Hematopoietic multipotent progenitor cell treated with erythropoietin and hydrocortisone succinate and interleukin-3 and kit ligand, for 15 days (in vitro differentiated cells): ENCODE data around the gene ZBTB7C.
"Not testable (repeated sequence)": the region's sequence is repeated elsewhere in the genome, so short reads cannot be mapped to it uniquely, and the experiment has no call there.

ENCODE experiments used
- DNase-seq: peaks from one replicate; pipeline ENCODE4 v3.0.0-alpha.2; 2015; ENCODE audit warnings: low spot score

ZBTB7C gene

DNA sequence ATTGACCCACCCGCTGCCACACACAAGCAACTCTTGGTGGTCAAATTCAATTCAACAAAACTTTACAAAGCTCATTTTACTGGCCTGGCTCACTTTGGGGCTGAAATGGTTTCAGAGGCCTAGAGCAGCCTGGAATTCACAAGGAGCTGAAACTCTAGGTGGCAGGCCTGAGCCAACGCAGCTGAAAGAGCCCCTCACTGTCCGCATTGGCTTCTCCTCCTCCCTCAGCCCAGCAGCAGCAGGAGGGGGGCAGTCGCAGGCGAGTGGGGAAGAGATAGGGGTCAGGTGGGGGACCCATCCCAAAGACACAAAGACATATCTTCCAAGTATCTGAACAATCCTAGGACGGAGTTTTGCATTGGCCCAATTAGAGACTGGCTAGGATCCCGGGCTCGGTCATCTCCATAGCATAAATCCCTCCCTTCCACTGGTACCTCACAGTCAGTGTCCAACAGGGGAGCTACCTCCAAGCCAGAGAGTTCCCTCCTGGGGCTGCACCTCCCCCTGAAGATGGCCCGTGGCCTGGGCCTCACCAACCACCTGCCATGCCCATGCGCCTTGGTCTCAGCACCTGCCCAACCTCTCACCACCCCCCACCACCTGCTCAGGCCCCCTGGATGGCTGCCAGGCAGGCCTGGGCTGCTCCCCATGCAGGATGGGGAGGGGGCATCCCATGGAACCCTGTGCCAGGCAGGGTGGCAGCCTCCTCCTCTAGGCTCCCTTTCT lies 113.4 kb downstream of the ZBTB7C start:
- DNase-seq, result no peak

DNA sequence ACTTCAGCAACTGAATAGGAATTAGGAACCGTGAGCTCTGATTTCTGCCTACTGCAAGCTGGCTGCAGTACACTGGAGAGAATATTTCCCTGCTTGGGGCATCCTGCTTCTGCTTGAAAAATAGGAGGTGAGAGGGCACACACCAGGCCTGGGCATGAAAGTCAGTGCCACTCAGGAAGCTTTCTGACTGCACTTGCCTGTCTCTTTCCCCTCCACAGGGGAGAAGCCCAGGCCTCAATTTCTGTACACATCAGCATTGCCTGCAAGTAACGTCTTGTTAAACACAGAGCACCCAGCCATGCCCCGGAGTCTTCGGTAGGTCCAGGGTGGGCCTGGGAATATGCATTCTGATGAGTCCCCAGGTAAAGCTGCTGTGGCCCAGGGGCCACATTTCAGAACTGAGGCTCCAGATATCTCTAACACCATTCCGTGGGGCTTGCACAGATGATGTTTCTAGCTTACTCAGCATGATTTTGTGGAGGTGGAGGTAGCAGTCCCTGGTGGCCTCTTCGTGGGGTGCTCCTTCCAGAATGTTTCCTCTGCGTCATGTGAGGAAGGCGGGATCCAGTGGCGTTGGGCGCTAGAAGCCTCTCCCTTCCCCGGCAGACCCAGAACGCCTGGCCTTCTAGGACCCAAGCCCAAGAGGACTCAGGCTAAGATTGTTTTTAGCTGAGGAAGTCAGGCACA lies 114.1 kb downstream of the ZBTB7C start:
- DNase-seq, result no peak

DNA sequence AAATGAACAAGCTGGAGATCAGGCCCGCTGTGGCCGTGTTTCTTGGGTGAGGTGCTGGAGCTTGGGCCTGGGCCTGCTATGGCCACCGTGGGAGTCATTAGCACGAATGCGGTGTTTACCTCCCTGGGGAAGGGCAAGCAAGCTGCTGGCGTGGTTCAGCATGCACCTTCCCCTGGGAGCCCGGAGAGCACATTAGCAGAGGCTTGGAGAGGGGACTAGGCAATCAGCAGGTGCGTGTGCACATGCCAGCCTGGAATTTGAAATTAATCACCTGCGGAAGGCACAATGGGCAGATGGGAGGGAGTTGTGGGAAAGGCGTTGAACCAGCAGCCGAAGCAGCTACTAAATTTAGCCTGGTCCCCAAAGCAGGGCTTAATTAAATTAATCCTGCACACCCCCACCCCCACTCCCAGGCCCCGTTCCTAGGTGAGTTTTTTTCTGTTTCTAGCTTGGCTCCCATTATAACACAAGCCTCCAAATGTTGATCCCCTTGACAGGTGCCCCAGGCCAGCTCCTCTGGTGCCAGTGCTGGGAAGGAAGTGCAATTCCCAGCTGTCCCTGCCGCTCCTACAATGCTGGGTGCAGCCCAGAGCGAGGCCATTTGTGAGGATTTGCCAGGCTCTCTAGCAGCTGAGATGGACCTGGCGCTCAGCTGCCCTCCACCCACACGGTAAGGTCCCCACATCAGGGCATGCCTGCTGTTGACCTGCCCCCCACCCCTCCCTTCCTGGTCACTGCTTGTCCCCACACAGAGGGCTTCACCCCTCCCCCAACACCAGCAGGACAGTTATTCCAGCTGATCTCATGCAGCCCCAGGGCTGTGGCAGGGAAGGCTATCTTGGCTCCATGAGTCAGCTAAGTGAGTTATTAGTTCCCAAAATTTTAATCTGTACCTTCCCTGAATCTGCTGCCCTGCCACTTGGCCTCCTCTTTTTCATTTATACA lies 115.0 kb downstream of the ZBTB7C start:
- DNase-seq, result no peak

DNA sequence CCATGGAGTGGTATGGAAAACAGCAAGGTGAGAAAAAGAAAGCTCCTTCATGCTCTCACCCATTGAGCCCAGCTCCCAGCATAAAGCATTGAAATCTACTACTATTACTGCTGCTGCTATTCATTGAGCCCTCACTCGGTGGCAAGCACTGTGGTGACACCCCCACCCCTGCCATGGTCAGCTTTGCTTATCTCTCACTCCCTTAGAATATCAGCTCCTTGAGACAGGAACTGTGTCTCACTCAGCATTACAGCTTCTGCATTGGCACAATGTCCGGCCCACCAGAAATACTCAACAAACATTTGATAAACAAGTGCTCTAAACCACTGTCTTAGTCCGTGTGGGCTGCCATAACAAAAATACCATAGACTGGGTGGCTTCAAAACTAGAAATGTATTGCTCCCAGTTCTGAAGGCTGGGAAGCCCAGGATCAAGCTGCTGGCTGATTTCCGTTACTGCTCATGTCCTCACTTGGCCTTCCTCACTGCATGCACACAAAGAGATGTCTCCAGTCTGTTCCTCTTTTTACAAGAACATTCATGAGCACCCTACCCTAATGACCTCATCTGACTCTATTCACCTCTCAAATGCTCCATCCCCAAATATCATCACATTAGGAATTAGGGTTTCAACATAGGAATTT lies 116.3 kb downstream of the ZBTB7C start:
- DNase-seq, result no peak

DNA sequence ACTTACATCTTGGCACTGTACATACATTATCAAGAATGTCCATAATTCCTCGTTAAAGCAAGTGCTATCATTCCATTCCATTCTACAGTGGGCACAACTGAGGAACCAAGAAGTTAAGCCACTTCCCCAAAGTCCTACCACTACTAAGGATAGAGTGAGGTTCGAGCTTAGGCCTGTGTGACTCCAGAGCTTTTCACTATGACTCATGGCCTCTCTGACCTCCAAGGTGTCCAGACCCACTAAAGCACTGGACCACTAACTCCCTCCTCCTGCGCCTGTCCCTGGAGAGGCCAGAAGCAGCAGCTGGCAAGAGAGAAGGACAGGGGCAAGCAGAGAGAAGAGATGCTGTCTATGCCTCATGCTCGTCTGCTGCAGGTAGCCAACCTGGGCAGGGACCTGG lies 117.0 kb downstream of the ZBTB7C start:
- DNase-seq, result no peak

DNA sequence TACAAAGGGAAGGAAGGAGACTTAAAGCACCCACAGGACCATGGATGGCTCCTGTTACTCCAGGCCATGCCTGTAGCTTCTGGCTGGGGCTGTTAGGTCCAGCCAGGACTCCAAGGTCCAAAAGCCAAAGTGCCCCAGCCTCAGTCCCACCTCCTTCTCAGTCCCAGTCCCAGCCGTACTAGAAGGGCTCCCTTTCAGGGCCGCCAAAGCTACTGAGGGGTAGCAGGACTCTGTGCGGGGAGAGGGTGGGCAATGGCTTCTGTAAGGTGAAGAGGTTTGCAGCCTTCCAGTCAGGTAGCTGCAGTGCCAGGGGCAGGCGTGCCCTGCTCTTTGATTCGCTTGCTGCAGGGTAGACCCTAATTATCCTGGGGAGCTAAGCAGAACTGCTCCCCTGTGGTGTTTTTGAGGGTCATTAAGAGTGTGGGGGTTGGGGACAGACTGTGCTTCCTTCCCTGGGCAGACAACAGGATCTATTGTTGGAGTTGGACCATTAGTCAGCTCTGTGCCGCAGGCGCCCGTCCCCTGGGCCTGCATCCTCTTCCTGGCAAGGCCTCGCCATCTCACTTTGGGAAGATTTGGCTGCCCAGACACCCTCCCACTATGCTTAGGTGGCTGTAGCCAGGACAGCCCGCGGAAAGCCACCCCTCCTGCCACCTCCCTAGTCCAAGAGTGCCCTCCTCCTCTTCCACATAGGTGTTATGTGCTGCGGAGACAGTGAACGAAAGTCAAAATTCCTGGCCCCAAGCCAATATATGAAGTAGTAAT lies 118.8 kb downstream of the ZBTB7C start:
- no peak for DNase-seq

DNA sequence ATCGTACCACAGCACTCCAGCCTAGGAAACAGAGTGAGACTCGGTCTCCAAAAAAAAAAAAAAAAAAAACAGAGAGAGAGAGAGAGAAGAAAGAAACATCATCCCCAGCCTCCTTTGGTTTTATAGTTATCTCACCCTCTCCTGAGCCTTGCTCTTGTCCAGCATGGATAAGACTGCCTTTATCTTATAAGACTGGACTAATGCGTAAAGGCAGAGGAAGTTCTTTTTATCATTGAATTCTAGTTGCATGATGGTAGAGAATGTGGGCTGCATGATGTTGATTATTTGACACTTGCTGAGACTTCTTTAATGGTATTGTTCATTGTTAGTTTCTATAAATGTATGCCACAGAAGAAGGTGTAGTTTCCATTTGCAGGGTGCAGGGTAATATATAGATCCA lies 124.4 kb downstream of the ZBTB7C start:
- no peak for DNase-seq

DNA sequence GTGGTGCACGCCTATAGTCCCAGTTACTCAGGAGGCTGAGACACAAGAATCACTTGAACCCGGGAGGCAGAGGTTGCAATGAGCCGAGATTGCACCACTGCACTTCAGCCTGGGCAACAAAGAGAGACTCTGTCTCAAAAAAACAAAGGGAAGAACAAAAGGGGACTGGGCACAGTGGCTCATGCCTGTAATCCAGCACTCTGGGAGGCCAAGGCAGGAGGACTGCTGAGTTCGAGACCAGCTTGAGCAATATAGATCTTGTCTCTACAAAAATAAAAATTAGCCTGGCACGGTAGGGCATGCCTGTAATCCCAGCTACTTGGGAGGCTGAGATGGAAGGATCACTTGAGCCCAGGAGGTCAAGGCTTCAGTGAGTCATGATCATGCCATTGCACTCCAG lies 125.2 kb downstream of the ZBTB7C start:
- not testable (repeated sequence) for DNase-seq

DNA sequence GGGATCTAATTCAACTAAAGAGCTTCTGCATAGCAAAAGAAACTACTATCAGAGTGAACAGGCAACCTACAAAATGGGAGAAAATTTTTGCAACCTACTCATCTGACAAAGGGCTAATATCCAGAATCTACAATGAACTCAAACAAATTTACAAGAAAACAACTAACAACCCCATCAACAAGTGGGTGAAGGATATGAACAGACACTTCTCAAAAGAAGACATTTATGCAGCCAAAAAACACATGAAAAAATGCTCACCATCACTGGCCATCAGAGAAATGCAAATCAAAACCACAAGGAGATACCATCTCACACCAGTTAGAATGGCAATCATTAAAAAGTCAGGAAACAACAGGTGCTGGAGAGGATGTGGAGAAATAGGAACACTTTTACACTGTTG lies 127.7 kb downstream of the ZBTB7C start:
- DNase-seq, result not testable (repeated sequence)

DNA sequence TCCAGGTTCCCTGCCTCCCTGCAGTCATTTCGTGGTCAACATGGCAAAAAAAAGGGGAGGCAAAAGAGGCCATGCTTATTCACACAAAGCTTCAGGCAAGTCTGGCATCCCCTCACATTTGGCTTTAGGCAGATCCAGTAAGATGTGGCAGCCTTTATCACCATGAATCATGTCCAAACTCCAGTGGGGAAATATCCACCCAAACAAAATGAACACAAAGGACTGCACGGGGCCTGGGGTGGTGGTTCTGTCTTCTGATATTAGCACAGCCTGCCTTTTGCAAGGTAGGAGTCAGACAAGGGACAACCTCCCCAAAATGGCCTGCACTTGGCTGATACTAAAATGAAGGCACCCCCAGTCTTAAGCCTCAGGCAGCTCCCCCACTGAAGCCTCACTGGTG lies 129.9 kb downstream of the ZBTB7C start:
- DNase-seq, result no peak

DNA sequence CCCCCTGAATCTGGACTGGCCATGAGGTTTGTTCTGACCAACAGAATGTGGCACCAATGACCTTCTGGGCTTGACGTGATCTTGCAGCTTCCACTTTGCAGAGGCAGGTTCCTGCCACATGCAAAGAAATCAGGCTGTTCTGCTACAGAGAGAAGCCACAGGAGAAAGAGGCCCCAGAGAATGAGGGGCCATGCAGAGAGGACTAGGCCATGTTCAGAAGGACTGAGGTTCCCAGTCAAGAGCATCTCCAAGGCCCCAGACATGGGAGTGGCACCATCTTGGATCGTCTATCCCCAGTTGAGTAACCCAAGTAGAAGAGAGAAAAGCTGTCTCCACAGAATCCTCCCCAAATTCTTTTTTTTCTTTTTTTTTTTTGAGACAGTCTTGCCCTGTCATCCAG lies 131.1 kb downstream of the ZBTB7C start:
- no peak for DNase-seq

DNA sequence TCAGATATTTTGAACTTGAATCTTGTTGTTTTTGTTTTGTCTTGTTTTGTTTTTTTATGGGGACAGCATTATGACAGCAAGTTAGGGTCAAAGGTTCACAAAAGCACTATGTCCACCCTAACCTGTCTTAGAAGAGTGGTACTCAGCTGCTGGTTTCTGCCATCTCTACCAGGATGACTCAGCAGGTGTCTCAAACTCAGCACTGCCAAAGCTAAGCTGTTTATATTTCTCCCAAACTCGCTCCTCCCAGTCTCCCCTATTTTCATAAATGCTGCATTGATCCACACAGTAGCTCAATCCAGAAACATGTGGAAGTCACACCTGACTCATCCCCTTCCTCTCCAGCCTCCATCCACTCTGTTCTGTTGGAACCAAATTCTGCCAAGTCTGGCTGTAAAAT lies 134.9 kb downstream of the ZBTB7C start:
- no peak for DNase-seq

DNA sequence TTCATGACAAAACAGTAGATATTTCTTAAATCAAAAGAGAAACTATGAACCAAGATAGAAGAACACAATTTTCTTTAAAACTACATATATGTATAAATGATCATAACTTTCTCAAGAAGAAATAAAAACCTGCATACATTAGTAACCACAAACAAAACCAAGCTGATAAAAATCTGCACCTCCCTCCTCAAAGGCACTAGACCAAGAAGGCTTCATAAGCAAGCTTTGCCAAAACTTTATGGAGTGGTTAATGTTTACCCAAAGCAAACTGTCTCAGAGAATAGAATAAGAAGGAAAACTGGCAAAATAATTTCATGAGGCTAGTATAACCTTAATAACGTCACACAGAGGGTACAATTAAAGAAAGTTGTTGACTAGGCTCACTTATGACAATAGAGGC lies 138.3 kb downstream of the ZBTB7C start:
- no peak for DNase-seq

DNA sequence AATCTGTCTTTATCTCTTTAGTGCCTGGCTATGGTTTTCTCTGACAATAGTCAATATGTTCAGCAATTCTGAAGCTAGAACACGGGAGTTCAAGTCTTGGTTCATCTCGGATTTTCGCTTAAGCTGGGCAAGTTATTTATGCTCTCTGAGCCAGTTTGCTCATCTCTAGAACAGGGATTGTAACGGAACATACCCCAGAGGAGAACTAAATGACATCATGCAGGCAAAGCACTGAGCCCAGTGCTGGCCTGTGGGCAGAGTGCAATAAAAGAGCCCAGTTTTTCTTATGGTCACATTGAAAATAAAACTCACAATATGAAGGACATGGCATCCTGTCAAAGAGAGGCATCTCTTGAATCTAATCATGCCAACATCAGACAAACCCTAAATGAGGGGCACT lies 143.9 kb downstream of the ZBTB7C start:
- DNase-seq, result no peak

DNA sequence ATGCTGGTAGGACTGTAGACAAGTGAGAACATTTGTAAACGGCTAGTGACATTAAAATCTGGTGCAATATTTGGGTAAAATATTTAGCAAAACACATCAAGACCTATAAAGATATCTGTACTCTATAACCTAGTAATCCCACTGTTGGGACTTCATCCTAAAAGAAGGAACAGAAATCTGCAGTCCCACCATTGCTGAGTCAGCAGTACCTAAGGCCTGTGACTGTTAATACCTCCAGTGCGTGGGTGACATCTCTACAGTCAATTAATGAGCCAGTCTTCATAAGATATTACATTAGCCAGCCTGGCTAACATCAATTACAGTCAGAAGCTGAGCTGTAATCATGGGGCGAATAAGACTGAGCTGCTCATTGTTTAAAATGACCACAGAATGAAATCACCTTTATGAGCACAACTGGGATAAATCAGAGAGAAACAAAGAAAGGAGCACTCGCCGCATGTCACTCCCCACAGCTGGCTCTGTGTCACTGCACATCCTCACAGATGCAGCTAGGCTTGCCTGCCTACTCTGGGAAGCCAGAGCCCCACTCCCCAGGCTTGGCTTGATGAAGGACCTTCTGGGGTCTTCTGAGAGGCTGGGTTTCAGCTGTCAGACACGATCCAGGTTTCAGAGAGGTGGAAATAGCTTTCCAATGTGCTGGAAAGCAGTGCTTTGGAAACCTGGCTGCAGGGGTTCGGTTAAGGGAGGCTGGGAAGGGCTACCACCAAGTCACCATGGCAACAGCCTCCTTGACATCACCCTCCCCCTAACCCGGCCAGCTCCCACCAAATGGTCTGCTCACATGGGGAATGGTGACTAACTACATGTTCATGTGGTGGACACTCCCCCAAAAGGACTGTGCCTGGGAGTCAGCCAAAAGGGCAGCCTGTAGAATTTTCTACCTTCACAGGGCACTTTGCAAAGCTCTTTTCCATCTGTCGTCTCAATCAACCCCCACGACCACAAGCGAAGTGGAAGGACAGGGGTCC lies 145.0 kb downstream of the ZBTB7C start:
- DNase-seq, result no peak

DNA sequence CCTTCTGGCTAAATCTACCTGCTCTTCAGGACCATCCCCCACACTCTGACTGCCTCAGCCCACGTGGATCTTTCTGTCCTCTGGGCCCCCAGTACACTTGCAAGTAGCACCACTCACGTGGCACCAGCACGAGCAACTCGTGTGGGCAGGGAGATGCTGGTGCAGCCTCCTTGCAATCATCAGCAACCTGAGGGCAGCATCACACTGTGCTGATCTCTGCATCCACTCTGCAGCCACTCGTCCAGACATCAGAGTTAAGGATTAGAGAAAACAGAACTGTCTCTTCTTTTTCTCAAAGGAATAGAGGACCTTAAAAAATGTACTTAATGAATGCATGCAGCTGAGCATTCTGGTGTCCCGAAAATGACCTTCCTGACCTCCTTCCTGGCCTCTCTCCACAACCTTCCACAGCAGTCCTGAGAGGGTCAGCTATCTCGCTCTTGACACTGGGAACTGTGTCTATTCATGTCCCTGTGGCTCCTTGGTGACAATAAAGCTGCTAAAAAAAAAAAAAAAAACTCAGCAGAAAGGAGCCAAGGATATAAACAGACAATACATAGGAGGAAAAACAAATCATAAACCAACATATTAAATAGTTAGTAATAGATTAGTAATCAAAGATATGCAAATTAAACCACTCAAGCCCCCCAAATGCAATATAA lies 145.9 kb downstream of the ZBTB7C start:
- no peak for DNase-seq

DNA sequence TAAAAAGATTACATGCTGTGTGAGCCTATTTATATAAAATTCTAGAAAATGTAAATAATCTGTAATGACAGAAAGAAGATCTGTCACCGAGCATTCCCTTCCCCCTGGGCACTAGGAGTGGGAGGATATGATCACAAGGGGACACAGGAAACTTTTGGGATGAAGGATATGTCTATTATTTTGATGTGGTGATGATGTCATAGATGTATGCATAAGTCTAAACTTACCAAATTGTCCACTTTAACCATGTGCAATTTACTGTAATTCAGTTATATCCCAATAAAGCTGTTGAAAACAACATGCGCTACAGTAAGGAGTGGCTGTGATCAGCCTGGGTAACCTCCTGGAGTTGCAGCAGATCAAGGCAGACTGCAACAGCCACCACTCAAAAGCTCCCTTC lies 148.9 kb downstream of the ZBTB7C start:
- no peak for DNase-seq

DNA sequence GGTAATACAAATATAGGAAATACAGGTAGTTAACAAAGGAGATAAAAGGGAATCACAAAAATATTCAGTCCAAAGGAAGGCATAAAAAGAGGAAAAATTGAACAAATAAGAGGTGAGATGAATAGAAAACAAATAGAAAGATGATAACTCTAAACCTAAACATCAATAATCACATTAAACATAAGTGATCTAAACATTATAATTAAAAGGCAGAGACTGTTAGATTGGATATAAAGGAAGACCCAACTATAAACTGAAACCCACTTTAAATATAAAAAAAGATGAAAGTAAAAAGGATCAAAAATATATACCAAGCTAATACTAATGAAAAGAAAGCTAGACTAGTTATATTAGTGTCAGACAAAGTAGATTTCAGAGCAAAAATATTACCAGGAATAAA lies 152.3 kb downstream of the ZBTB7C start:
- DNase-seq, result no peak

DNA sequence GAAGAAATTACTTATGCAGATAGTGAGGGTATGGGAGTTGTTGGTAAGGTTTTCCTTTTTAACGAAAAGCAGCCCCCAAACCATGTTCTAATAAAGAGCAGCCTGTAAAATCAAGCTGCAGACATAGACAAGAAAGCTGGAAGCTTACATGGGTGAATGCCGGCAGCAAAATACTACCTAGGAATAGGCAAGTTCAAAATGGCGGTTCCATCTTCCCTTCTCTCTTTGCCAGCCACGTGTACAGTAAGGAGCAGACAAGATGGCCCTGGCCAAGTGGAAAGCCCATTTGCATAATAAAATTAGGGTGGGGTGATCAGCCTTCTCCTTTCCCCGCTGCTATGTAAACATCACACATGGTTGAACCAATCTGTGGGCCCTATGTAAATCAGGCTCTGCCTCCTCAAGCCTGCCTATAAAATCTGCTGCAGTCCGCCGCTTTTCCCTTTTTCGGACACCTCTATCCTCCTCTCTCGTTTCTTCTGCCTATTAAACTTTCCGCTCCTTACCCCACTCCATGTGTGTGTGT lies 155.0 kb downstream of the ZBTB7C start:
- no peak for DNase-seq

DNA sequence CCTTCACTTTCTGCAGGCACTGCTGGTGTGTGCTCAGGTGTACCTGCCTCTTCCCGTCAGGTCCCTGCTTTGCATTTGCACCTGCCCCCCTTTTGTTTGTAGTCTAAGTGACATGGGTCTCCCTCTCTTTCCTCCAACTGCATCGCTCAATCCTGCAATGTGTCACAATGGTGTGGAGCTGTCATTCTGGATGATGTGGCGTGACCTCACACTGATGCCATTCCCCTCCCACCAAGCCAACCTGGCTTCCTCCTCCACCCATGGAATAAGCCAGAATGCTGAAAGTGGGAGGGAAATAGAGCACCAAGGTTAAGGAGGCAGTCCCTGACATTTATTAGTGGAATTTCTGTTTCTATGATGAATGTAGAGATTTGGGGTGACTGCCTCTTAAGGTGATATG lies 156.7 kb downstream of the ZBTB7C start:
- DNase-seq, result no peak
